ENCODE measurements around the gene PASK.

- TF ChIP-seq EZH2phosphoT487 (IDR thresholded peaks at IDR 0.05; ENCODE audit: insufficient read depth, low read depth) (no peak), EZH2 (IDR thresholded peaks at IDR 0.05; ENCODE audit: insufficient read depth, poor library complexity, severe bottlenecking) (no peak)
Measured at GRCh38 chr2:241126771-241127202, 22.5 kb downstream of the PASK start.
